Cardiac fibroblast (primary cell): ENCODE data around the gene KBTBD13.
A peak's percentile ranks its signal among the peaks of the same experiment; 100 is the strongest.

ENCODE experiments used
- DNase-seq, 2 donors: peaks; one replicate each; pipeline versions ENCODE4 v3.0.0 to v3.0.0-alpha.2; 2010; ENCODE audit warnings: low read depth in 2 of 2
- H3K4me3 ChIP-seq, 2 donors: replicated peaks in 1 of 2; 1 replicate in 1 of 2; 2 replicates in 1 of 2; pipeline ENCODE4 v1.5.1; 2011; ENCODE audit warnings: low read depth in 2 of 2, low read length in 2 of 2, mild to moderate bottlenecking in 2 of 2, moderate library complexity in 1 of 2
- CTCF ChIP-seq: IDR thresholded peaks from one replicate; pipeline ENCODE4 v1.5.1; 2011; ENCODE audit warnings: low read depth, mild to moderate bottlenecking, low read length, inconsistent platforms

KBTBD13 gene

GRCh38 chr15:65076486-65077290, at the start of gene KBTBD13:
KBTBD13 (plus strand) TSS chr15:65076746; CDS start chr15:65076816, 70 bp downstream.
- no peak within 1 kb of the TSS for H3K4me3 ChIP-seq
- TF ChIP-seq CTCF = no peak
- no peak for DNase-seq

GRCh38 chr15:65026756-65027155, 49.8 kb upstream of the KBTBD13 start:
- H3K4me3 ChIP-seq = no peak overlapping the region
- no peak for DNase-seq
- TF ChIP-seq CTCF = no peak

GRCh38 chr15:65027593-65027992, 49.0 kb upstream of the KBTBD13 start:
- no peak for DNase-seq
- TF ChIP-seq CTCF = no peak

GRCh38 chr15:65028338-65028737, 48.2 kb upstream of the KBTBD13 start:
- H3K4me3 ChIP-seq = peak overlapping the region; percentile 90 to 92
- no peak for TF ChIP-seq CTCF
- no peak for DNase-seq

More at GRCh38 chr15:65027593-65027992, 49.0 kb upstream of the KBTBD13 start:
- no peak overlapping the region for H3K4me3 ChIP-seq

GRCh38 chr15:65028921-65029735, 47.4 kb upstream of the KBTBD13 start, which contains the start of gene MTFMT:
MTFMT (minus strand) TSS chr15:65029639; CDS start chr15:65029613, 26 bp downstream.
- TF ChIP-seq CTCF = no peak
- DNase-seq = peak; percentile 83 to 85
- H3K4me3 ChIP-seq = peak within 1 kb of the TSS; percentile 90 to 92

- peak overlapping the region in 1 of 2 donors; percentile 92 for H3K4me3 ChIP-seq
- no peak for DNase-seq
- no peak for TF ChIP-seq CTCF
Measured at GRCh38 chr15:65029736-65030208, 46.8 kb upstream of the KBTBD13 start.
